Skeletal muscle satellite cell (primary cell): ENCODE results near the gene PRKCZ.

Experiments
- H3K27me3 ChIP-seq: 2 replicates; pipeline ENCODE4 v1.7.0; 2013; ENCODE audit warnings: low read length; ENCODE audit not compliant: control insufficient read depth, insufficient read depth
- H3K36me3 ChIP-seq: 2 replicates; pipeline ENCODE4 v1.7.0; 2013; ENCODE audit warnings: mild to moderate bottlenecking, control low read depth, low read length; ENCODE audit not compliant: insufficient read depth
- H3K4me1 ChIP-seq: 2 replicates; pipeline ENCODE4 v1.7.0; 2013; ENCODE audit warnings: low read length; ENCODE audit not compliant: control insufficient read depth, insufficient read depth
- H3K4me2 ChIP-seq: 2 replicates; pipeline ENCODE4 v1.7.0; 2013; ENCODE audit warnings: mild to moderate bottlenecking, low read length
- H3K4me3 ChIP-seq: 2 replicates; pipeline ENCODE4 v1.7.0; 2013; ENCODE audit warnings: low read length
- H3K9ac ChIP-seq: 2 replicates; pipeline ENCODE4 v1.7.0; 2013; ENCODE audit warnings: mild to moderate bottlenecking, low read depth, low read length, moderate library complexity
- H3K9me3 ChIP-seq: replicated peaks from 2 replicates; pipeline ENCODE4 v1.7.0; 2013; ENCODE audit warnings: mild to moderate bottlenecking, control low read depth, low read length

The PRKCZ gene

DNA sequence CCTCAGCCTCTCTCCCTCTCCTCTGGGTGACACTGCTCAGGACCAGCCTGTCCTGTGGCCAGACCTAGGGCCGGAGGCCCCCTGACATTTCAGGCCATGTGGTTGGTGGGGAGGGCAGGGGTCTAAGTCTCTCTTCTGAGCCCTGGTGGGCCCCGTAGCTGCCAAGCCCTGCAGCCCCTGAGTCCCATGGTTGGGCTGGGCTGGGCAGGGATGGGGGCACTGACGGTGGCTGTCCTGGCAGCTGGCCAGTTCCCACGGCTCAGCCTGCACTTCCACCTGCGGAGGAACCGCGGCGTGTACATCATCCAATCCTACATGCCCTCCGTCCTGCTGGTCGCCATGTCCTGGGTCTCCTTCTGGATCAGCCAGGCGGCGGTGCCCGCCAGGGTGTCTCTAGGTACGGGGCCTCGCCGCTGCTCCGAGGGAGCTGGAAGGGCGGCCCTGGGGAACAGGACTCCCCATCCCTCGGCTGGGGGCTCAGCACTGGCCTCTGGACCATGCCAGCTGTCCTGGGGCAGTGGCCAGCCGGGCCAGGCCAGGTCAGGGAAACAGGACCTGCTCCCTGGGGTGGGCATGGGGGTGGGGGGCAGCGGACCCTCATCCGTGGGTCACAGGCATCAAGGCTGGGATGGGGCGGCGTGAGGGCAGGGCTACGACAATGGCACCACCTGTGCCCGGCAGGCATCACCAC, 21.2 kb upstream of the PRKCZ start:
- Histone ChIP-seq H3K4me1 (peaks cover 7% of the 10 kb centered on the region), H3K9ac (no peak overlapping the region), H3K4me3 (no peak overlapping the region), H3K27me3 (peaks cover 46% of the 10 kb centered on the region), H3K4me2 (no peak overlapping the region), H3K36me3 (no peaks in the 10 kb centered on the region), H3K9me3 (no peaks in the 10 kb centered on the region)

DNA sequence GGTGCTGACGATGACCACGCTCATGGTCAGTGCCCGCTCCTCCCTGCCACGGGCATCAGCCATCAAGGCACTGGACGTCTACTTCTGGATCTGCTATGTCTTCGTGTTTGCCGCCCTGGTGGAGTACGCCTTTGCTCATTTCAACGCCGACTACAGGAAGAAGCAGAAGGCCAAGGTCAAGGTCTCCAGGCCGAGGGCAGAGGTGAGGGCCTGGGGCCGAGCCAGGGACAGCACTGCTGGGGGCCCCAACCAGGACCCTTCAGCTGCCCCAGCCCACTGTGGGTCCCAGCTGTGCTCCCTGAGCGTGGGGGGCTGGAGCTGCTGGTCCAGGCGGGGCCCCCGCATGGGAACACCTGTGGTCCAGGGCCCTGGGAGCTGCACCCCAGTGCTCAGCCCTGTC, 20.6 kb upstream of the PRKCZ start:
- Histone ChIP-seq H3K36me3 (no peaks in the 10 kb centered on the region), H3K4me3 (no peak overlapping the region), H3K4me2 (no peak overlapping the region), H3K9me3 (no peaks in the 10 kb centered on the region), H3K4me1 (peaks cover 7% of the 10 kb centered on the region), H3K9ac (no peak overlapping the region), H3K27me3 (peaks cover 47% of the 10 kb centered on the region)

- Histone ChIP-seq H3K4me1 (peaks cover 7% of the 10 kb centered on the region), H3K36me3 (no peaks in the 10 kb centered on the region), H3K4me3 (no peak overlapping the region), H3K4me2 (no peak overlapping the region), H3K9me3 (no peaks in the 10 kb centered on the region), H3K9ac (no peak overlapping the region), H3K27me3 (peaks cover 48% of the 10 kb centered on the region)
These were observed 19.9 kb upstream of the PRKCZ start for GRCh38 chr1:2030076-2030871.

GRCh38 chr1:2031546-2032540, 18.4 kb upstream of the PRKCZ start:
- H3K36me3 ChIP-seq, result no peaks in the 10 kb centered on the region
- H3K4me1 ChIP-seq, result no peaks in the 10 kb centered on the region
- H3K27me3 ChIP-seq, result peaks cover 48% of the 10 kb centered on the region
- no peak overlapping the region for H3K9ac ChIP-seq
- no peaks in the 10 kb centered on the region for H3K9me3 ChIP-seq
- H3K4me3 ChIP-seq, result no peak overlapping the region
- H3K4me2 ChIP-seq, result no peak overlapping the region

DNA sequence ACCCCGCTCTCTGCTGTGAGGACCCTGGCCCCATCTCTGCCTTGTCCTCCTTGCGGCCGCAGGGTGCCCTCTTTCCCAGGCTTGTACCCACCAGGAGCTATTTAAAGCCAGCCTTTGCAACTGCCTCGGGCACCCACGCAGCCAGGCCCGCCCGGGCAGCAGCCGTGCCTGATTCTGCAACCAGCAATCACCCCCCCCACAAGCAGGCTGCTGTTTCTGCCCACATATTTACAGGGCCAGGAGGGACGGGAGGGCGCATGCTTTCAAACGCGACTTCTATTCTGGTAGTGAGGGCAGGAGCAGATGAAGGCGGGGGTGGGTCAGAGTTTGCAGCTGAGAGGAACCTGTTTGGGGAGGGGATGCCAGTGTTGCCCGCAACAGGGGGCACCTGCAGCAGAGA, 17.5 kb upstream of the PRKCZ start:
- Histone ChIP-seq H3K9ac (no peak overlapping the region), H3K9me3 (no peaks in the 10 kb centered on the region), H3K4me1 (no peaks in the 10 kb centered on the region), H3K27me3 (peaks cover 53% of the 10 kb centered on the region), H3K36me3 (no peaks in the 10 kb centered on the region), H3K4me2 (no peak overlapping the region), H3K4me3 (no peak overlapping the region)

DNA sequence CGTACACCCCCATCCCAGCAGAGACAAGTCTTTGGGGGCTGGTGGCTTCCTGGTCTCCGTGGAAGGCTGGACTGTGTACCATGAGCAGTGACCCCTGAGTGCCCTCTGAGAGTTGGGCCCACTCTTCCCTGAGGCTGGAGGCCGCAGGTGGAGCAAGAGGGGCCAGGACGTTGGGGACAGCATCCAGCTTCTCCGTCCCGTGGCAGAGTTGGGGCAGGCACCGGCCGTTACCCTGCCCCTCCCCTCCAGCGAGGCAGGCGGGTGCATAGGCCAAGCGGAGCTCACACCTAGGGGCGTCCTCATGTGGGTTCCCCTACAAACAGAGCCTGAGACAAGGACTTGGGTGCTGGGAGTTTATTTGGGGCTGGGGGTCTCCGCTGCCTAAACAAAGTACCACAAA, 17.0 kb upstream of the PRKCZ start:
- no peaks in the 10 kb centered on the region for H3K9me3 ChIP-seq
- no peak overlapping the region for H3K9ac ChIP-seq
- H3K27me3 ChIP-seq, result peaks cover 58% of the 10 kb centered on the region
- no peak overlapping the region for H3K4me3 ChIP-seq
- H3K36me3 ChIP-seq, result no peaks in the 10 kb centered on the region
- H3K4me1 ChIP-seq, result no peaks in the 10 kb centered on the region
- no peak overlapping the region for H3K4me2 ChIP-seq

DNA sequence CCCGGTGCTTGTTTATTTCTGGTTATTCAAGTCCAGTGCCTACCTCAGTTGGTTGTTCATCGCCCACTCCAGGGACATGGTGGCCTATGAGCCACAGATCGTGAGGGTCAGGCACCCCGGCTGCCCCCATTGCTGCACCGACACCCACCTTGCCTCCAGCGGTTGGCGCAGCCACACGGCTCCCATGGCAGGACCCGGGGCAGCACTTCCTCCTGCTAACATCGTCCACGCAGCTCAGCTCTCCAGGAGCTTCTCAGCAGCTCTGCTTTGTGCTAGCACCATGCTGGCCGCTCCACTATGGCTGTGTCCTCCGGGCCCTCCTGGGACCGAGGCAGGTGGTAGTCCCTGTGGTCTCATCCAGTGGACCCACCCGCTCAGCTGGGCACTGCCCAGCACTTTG, 13.9 kb upstream of the PRKCZ start:
- Histone ChIP-seq H3K4me3 (no peak overlapping the region), H3K4me1 (no peaks in the 10 kb centered on the region), H3K27me3 (peaks cover 59% of the 10 kb centered on the region), H3K9ac (no peak overlapping the region), H3K9me3 (no peaks in the 10 kb centered on the region), H3K36me3 (no peaks in the 10 kb centered on the region), H3K4me2 (no peak overlapping the region)

DNA sequence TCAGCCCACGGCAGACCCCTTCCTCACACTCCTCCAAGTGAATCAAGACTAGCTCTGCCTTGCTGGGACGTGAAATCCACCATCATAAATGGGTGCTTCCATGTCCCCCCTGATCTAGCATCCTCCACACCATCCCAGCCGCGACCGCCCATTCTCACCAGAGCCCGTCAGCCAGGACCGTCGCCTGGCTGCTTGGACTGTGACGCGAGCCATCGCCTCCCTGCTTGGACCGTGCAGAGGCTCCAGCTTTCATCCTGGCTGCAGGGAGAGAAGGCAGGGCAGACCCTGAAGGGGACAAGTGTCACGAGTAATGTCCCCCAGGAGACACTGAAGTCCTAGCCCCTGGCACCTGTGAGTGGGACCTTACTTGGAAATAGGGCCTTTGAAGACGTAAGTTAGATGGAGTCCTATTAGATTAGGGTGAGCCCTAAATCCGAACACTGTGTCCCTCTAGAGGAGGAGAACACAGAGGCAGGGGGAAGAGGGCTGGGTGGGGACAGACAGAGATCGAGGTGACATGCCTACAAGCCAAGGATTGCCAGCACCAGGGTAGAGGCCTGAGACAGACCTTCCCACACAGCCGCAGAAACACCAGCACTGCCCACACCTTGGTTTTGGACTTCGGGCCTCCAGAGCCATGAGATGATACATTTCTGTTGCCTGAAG, 12.8 kb upstream of the PRKCZ start:
- H3K9me3 ChIP-seq, result no peaks in the 10 kb centered on the region
- no peaks in the 10 kb centered on the region for H3K4me1 ChIP-seq
- H3K4me3 ChIP-seq, result no peak overlapping the region
- no peak overlapping the region for H3K9ac ChIP-seq
- no peak overlapping the region for H3K4me2 ChIP-seq
- no peaks in the 10 kb centered on the region for H3K36me3 ChIP-seq
- H3K27me3 ChIP-seq, result peaks cover 52% of the 10 kb centered on the region

DNA sequence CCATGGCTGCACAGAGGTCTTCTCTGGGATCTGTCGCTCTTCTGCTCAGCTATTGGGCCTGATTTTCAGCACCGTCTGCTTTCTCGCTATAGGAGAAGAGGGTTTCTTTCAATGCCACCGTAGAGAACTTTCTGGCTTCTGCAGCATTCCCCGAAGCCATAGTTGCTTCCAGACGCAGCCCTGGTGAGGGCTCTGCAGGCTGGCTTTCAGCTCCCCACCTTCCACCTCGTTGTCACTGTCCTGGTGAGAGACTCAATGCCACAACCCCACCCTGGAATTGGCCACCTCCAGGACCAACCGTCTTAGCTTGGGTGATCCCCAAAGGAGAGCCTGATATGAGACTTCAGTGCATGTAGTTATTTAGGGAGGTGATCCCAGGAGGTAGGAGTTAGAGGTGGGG, 12.0 kb upstream of the PRKCZ start:
- Histone ChIP-seq H3K4me1 (no peaks in the 10 kb centered on the region), H3K36me3 (no peaks in the 10 kb centered on the region), H3K9ac (no peak overlapping the region), H3K9me3 (no peaks in the 10 kb centered on the region), H3K4me2 (no peak overlapping the region), H3K27me3 (peaks cover 44% of the 10 kb centered on the region), H3K4me3 (no peak overlapping the region)

GRCh38 chr1:2039251-2039650, 11.0 kb upstream of the PRKCZ start:
- no peaks in the 10 kb centered on the region for H3K36me3 ChIP-seq
- H3K9ac ChIP-seq, result no peak overlapping the region
- no peaks in the 10 kb centered on the region for H3K9me3 ChIP-seq
- H3K4me2 ChIP-seq, result no peak overlapping the region
- H3K27me3 ChIP-seq, result peaks cover 40% of the 10 kb centered on the region
- H3K4me1 ChIP-seq, result no peaks in the 10 kb centered on the region
- no peak overlapping the region for H3K4me3 ChIP-seq

- no peaks in the 10 kb centered on the region for H3K36me3 ChIP-seq
- peaks cover 35% of the 10 kb centered on the region for H3K27me3 ChIP-seq
These were observed 8.9 kb upstream of the PRKCZ start for GRCh38 chr1:2041305-2041704.

More at GRCh38 chr1:2041305-2041704, 8.9 kb upstream of the PRKCZ start:
- Histone ChIP-seq H3K9me3 (no peaks in the 10 kb centered on the region), H3K4me1 (peaks cover 3% of the 10 kb centered on the region), H3K4me2 (no peak overlapping the region), H3K4me3 (no peak overlapping the region), H3K9ac (no peak overlapping the region)
